Inflammatory macrophage (primary cell): ENCODE measurements around the gene PYROXD2.
A peak's percentile ranks its signal among the peaks of the same experiment; 100 is the strongest.
"Not testable (repeated sequence)": the region's sequence is repeated elsewhere in the genome, so short reads cannot be mapped to it uniquely, and the experiment has no call there.

Experiments
- DNase-seq, 2 donors: peaks; one replicate each; pipeline ENCODE4 v3.0.0-alpha.2; 2020 to 2022

PYROXD2 gene

DNA sequence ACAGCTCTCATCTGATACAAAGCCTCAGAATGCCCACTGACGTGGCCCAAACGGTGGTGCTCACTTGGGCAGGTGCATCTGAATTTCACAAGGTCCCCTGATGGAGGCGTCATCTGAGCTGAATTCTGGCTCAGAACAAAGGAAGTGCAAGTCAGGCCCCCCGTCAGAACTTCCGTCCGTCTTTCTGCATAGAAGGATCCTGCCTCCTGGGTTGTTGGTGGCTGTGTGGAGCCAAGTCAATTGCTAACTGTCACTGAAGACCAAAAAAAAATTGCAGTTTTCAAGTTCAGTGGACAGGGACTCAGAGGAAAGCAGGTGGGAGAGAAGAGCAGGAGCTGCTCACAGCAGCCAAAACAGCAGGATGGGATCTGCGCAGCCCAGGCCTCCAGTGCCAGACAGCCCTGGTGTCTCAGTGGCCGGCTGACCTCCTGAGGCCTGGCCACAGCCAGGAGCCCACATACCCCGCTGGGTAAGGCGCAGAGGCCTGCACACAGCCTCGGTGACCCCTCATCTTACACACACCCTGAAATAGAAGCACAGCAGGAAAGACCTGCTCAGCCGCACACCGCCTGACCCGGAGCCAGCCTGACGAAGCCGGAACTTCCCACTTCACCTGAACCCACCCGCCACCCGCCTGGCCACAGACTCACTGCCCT is 49.4 kb downstream of the PYROXD2 start:
- no peak for DNase-seq

DNA sequence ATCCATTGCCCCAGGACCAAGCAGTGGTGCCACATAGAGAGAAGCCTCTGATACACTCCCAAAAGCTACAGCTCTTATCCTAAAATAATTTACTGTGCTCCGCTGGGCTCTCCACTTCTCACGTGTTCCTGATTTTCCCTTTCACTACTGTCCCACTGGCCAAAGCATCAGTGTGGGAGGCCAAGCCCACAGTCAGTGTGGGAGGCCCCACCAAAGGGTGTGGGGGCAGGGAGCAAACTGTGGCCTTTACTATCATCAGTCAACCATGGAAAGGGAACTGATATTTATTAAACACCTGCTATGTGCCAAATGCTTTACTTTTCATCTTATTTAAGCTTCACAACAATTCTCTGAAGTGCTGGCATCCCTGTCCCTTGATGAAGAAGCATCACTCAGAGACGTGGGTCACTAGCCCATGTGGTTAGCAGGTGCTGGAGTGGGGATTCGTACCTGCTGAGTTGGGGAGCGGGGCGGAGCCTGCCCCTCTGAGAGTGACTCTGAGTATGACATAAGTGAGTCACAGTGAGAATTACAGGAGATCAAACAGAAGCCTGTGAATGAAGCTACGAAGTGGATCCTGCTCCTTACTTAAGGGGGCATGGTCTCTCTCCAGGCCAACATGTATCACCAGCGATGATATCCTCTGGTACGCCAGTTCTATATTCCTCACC is 50.4 kb downstream of the PYROXD2 start:
- DNase-seq: no peak

DNA sequence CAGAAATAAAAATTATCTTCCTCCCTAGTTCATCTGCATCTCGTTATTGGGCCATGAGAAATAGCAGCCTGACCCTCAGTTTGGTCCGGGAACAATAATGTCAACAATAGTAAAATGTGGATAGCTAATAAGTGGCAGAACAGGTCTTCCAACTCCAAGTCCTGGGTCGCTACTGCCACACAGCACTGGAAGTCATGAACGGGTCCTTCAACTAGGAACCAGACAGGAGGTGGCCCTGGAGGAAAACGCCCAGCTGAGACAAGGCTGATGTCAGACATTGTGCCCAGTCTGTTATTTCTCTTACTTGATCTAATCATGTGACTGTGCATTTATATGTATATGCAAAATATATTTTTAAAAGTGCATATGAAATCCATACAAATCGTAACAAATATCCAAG is 51.8 kb downstream of the PYROXD2 start:
- DNase-seq: no peak

DNA sequence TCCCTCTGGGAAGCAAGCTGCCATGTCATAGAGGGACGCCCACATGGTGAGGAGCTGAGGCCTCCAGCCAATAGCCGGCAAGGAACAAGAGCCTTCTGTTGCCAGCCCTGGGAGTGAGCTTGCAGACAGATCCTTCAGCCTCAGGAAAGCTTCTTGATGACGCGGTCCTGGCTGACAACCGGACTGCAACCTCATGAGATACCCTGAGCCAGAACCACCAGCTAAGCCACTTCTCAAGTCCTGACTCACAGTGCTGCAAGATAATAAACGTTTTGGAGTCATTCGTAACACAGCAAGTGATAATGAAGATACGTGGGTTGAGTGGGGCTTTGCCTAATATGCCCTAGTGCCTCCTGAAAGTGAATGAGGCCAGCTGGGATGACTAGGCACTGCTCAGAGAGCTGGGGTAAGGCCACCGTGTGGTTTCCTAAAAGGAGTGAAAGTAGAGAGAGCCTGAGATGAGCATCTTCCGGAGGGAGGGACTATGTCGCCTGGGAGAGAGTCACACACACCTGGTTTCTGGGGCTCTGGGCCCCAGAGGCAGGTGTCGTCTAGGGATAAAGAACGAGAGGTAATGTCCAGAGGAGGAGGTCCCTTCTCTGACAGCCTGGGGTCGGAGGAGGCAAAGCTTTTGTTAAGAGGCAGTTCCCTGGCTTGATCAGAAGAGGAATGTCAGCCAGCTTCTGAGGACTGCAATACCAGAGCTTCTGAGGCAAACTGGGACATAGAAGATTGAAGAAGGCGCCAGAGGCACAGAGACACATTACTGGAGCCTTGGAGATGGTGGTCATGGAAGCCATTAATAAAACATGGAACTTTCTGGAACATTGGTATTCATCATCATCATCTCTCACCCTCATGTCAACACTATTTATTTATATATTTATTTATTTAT is 53.6 kb downstream of the PYROXD2 start:
- peak; percentile 57 to 75 for DNase-seq

DNA sequence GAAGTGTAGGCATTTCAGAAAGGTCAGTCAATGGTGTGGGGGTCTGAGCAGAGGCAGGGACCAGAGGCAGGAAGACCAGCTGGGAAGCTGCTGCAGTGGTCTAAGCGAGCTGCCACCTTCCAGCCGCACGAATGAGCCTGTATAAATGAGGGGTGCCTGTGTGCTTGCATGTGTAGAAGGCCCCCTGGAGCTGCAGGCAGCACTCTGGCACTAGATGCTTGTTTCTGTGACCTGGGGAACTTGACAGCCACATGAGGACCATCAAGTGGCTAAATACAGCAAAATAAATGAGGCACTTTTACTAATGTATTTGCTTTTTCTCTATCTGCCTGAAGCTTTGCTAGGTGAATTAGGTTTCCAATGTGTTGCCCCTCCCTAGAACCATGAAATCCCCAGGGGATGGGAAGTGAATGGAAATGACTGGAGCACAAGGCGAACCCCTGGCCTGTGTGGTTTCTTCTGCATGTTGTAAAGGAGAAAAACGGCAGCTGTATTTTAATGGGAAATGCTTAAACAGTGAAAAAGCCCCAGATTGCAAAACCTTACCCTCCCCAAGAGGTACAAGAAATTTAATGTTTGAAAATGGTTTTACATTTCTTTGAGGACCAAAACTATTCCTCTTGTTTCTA is 57.7 kb downstream of the PYROXD2 start:
- no peak for DNase-seq

DNA sequence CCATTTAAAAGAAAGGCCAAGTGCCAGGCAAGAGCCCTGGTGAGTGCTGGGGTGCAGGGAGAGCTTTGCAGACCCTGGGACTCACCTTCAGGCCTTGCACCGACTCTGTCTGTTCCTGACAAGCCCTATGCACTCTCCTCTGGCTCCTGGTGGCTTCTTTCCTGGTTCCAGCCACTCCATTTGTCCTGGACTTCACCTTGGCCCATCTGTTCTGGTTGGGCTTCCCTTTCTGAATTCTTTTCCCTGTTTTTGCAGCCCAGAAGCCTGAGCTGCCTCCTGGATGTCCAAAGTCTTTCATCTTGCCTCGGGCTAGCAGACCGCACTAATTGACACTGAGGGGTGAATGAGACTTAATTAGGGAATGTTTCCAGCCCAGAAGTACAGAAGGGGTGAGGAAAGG is 60.5 kb downstream of the PYROXD2 start:
- DNase-seq: no peak

DNA sequence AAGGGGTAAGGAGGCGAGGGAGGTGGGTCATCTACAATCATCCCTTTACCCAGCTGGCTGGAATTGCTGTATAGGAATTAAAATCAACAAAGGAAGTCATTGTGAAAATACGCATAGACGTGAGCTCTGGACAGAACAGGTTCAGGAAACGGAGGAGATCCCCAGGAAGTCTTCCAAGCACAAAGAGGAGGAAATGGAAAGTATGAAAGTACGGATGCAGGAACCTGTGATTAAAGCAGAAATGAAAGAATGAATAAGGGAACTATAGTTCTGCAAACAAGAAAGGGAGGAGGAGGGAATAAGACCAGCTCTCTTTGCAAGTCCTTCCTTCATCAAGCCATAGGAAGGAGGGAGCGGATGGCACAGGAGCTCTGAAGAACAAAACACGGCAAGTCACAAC is 61.8 kb downstream of the PYROXD2 start:
- DNase-seq: peak in 1 of 2 donors; percentile 33

DNA sequence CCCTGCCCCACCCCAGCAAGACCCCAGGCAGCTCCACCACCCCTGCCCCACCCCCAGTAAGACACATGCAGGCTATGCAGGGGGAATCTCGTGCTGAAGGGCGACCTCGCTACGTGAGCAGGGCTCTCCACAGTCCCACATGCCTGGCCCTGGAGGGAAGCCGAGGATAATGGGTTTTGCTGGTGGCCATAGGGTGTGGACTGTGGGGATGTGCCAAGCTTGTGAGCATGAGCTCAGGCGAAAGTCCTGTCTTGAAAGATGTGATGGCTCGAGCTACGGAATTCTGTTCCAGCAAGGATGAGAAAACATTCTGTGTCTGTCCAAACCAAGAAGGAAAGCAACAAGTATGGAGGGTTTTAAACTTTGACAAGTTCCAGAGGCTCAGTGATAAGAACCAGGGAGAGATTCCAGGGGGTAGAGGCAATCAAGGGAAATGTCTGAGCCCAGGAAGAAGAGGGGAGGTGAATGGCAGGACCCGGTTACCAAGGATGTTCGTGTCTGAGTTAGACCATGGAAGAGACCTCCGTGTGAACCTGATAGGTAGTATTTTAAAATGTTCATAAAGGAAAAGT is 63.1 kb downstream of the PYROXD2 start:
- DNase-seq: no peak

DNA sequence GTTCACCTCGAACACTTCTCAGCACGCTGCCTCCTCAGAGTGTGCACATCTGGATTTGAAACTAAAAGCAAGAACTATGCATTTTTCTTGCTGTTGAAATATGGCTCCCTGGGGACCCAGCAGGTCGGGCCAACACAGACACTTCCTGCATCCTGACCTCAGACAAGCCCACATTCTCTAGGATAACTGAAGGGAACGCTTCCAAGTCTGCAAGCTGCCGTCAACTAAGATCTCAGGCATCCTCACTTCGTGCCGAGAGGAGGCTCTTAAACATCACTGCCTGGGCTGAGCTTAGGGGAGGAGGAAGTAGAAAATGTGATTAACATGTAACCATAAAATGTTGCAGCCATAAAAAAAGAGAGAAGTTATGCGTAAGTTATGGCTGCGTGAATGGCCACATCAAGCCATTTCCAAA is 65.5 kb downstream of the PYROXD2 start:
- DNase-seq: peak; percentile 75 to 78

DNA sequence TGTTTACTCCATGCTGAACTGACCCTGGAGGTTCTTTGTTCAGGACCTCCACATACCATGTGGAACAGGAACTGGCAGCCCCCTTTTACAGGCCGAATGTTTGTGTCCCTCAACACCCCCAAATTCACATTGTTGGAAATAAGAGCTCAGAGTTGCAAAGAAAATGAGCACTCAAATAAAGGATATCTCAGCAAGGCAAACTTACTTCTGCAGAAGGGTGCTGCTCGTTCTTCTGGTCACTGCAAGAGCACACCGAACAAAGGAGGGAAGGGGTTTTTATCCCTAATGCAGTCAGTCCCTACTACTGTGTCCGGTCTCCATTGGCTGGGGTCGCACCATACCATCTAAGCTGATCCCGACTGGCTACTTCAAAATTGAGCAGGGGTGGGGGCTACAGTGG is 68.1 kb downstream of the PYROXD2 start:
- DNase-seq: no peak

DNA sequence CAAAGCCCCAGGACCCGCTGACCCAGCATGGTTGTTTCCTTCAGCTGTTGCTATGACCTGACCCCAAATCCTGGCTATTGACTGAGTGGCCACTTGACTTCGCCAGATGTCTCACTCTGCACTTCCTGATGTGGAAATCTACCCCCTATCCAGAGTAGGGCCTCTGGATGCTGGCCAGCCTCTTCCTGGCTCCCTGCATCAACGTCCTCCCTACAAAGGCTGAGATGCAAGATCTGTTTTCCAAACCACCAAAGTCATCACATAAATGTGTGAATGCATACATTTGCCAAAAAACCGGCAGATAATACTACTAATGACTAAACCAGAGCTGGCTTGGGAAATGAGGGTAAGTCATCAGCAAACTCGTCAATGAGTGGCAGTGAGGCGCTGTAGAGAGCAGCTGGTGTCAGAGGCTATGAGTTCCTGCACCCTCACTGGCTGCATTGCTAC is 70.4 kb downstream of the PYROXD2 start:
- DNase-seq: no peak

DNA sequence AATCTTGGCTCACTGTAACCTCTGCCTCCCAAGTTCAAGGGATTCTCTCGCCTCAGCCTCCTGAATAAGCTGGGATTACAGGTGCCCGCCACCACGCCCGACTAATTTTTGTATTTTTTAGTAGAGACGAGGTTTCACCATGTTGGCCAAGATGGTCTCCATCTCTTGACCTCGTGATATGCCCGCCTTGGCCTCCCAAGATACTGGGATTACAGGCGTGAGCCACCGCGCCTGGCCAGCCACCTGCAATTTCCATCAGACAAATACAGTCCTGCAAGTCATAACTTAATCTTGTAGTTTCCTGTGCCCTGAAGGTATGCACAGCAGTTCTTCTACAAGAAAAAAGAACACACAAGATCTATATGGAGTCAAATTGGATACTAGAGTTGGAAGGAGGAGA is 73.3 kb downstream of the PYROXD2 start:
- not testable (repeated sequence) for DNase-seq

DNA sequence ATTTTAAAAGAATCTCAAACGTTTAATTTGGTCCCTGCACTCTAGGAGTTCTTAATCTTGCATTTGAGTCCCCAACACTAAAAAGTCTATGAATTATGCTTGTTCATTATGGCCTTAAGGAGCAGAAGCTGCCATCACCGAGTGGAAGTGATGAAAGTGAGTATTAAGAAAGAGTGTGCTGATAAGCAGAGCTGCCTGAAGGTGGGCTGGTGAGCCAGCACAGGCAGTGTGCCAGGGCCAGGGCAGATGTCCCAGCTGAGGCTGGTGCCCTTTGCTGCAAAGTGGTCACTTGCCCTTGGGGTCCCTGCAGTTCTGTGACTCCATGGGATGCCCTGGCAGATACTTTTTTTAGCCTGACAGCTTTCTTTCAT is 74.1 kb downstream of the PYROXD2 start:
- peak in 1 of 2 donors; percentile 24 for DNase-seq

DNA sequence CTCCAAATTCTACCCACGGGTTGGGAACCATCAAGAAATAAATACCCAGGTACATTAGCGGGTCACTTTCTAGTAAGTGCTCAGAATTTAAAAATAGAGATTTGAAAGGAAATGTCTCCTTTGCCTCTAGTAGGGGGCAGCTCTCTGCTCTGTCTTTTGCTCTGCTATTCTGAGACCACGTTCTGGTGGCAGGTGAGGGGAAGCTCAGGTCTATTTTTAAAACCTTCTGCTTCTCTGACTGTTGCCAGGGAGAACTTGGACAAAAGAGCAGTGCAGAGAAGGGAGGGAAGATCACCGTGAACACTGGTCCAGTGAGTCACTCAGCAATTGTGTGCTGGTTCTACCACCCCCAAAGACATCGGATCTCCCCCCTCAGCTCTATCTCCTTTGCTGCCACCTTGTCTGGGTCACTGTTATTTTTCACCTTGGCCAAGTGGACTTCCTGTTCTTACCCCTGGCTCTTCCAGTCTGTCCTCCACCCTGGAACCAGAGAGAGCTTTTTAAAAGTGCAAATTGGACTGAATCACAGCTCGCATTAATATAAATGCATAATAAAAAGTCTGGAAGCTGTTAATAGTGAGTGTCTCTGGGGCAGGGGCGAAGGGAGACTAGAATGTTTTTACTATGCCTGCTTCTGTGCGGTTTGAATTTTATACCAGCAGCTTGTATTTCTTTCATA is 74.6 kb downstream of the PYROXD2 start:
- DNase-seq: no peak

DNA sequence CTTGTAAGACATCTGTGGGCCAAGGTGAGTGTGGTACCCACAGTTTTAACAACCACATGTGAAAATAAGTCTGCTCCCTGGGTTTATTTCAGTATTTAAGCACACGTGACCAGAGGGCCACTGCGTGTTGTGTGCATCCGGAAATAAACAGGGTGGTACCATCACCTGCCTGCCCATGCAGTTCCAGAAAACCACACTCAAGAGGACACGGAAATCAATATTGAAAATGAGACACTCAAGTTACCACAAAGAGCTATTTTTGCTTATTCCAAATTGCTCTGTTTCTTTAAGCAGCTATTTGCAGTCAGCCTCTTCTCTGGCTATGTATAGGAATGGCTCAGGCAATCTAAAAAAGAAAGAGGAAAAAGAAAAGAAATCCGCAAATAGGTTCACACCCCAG is 75.2 kb downstream of the PYROXD2 start:
- DNase-seq: no peak

DNA sequence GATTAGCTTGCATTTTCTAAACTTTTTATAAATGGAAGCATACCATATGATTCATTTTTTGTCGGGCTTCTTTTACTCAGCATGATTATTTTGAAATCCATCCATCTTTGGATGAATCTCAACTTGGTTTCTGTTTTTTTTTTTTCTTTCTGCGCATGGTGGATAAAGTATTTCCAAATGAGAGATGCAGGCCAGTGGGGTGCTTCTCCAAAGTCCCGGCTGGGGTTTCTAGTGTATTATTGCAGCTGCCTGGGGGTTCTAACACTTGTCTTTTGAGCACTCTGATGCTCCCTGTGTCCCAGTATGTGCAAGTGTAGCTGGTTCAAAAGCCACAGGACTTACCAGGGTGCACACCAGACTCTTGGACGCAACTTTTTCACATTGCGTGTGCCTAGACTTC is 76.1 kb downstream of the PYROXD2 start:
- no peak for DNase-seq

DNA sequence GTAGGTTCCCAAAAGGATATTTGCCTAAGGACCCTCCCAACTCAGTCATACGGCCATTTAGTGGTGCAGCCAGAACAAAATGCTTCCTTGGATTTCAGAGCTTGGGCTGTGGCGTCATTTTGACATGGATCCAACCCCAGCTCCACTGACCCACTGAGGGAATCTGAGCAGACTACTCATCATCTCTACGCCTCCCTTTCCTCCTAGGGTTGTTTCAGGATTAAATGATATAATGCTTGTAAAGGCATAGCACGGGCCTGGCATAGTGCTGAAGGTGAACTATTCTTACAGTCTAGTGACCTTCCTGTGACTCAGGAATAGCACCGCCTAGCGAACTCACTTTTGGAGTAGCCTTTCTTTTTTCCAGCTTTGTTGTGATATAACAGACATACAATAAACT is 76.7 kb downstream of the PYROXD2 start:
- DNase-seq: no peak

DNA sequence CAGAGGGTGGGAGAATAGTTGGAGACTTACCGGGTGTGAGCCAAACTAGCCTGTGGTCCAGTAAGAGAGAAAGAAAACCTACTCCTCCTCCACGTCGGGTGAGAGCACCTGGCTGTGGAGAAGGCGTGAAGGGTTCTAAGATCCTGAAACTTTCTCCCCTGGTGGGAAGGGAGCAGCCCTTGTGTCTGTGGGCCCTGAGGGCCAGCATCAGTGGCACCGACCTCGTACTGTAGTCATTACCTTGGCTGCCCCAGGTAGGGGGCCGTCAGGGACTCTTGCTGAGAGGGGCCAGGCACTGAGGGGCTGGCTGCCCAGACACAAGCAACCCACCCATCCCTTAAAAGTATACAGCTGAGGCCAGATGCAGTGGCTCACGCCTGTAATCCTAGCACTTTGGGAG is 77.5 kb downstream of the PYROXD2 start:
- DNase-seq: no peak
